GM04504 (cell line): ENCODE measurements around the gene IDNK.

Experiments used
- DNase-seq: peaks from one replicate; pipeline ENCODE4 v3.0.0-alpha.2; 2012; ENCODE audit warnings: low read depth

Gene IDNK

GRCh38 chr9:83633676-83634075 lies 10.7 kb downstream of the IDNK start:
- DNase-seq = no peak

- no peak for DNase-seq
These were observed 13.9 kb downstream of the IDNK start for GRCh38 chr9:83636813-83637212.

GRCh38 chr9:83637389-83637788 lies 14.4 kb downstream of the IDNK start:
- DNase-seq = no peak

- DNase-seq = no peak
These were observed 16.3 kb downstream of the IDNK start for GRCh38 chr9:83639266-83639665.

- no peak for DNase-seq
These were observed 19.9 kb downstream of the IDNK start for GRCh38 chr9:83642793-83643192.

- no peak for DNase-seq
These were observed 23.7 kb downstream of the IDNK start for GRCh38 chr9:83646500-83647239.

GRCh38 chr9:83649080-83649479 lies 26.1 kb downstream of the IDNK start:
- peak; percentile 14 for DNase-seq

- no peak for DNase-seq
These were observed 26.6 kb downstream of the IDNK start for GRCh38 chr9:83649515-83649914.

GRCh38 chr9:83651558-83651957 lies 28.6 kb downstream of the IDNK start:
- DNase-seq = no peak

- no peak for DNase-seq
These were observed 29.5 kb downstream of the IDNK start for GRCh38 chr9:83652433-83652832.

GRCh38 chr9:83655433-83655832 lies 32.5 kb downstream of the IDNK start:
- no peak for DNase-seq

- no peak for DNase-seq
These were observed 33.2 kb downstream of the IDNK start for GRCh38 chr9:83656032-83656680.

- DNase-seq = no peak
These were observed 34.0 kb downstream of the IDNK start for GRCh38 chr9:83656952-83657351.

GRCh38 chr9:83662933-83663332 lies 40.0 kb downstream of the IDNK start:
- DNase-seq = no peak

GRCh38 chr9:83665580-83666200 lies 42.7 kb downstream of the IDNK start:
- DNase-seq = no peak

- no peak for DNase-seq
These were observed 46.1 kb downstream of the IDNK start for GRCh38 chr9:83669067-83669466.

GRCh38 chr9:83670381-83670780 lies 47.4 kb downstream of the IDNK start:
- no peak for DNase-seq

GRCh38 chr9:83671451-83671850 lies 48.5 kb downstream of the IDNK start:
- no peak for DNase-seq

GRCh38 chr9:83675466-83675865 lies 52.5 kb downstream of the IDNK start:
- DNase-seq = no peak

- no peak for DNase-seq
These were observed 54.7 kb downstream of the IDNK start for GRCh38 chr9:83677596-83677995.

- DNase-seq = no peak
These were observed 57.3 kb downstream of the IDNK start for GRCh38 chr9:83680233-83680632.

- DNase-seq = no peak
These were observed 58.5 kb downstream of the IDNK start for GRCh38 chr9:83681490-83681889.

GRCh38 chr9:83688921-83689320 lies 66.0 kb downstream of the IDNK start:
- DNase-seq = no peak
